SU-DHL-6 (cell line): ENCODE data around the gene COA8.

Experiments used
- CTCF ChIP-seq: fragments of 200-600 bp; sonication (generic); IDR thresholded peaks from one replicate; pipeline ENCODE4 v1.5.1; 2017; ENCODE audit warnings: antibody characterized with exemption, mild to moderate bottlenecking, low read length, moderate library complexity; ENCODE audit not compliant: insufficient read depth, poor library complexity, severe bottlenecking
- EZH2phosphoT487 ChIP-seq: fragments of 200-600 bp; sonication (generic), shearing (Covaris generic); conservative IDR thresholded peaks from 2 replicates; pipeline ENCODE4 v1.6.1; 2018; ENCODE audit warnings: mild to moderate bottlenecking, antibody characterized with exemption, low read length, moderate library complexity, mixed read lengths

- TF ChIP-seq CTCF (no peak), EZH2phosphoT487 (no peak)
These were observed 2.1 kb upstream of the COA8 start for GRCh38 chr14:103560691-103561090.
